HS-27A (cell line): ENCODE measurements around the gene EPS8.
A peak's percentile ranks its signal among the peaks of the same experiment; 100 is the strongest.

Source experiments
- DNase-seq: peaks from one replicate; pipeline ENCODE4 v3.0.0-alpha.2; 2012; ENCODE audit warnings: low read depth, missing footprints

The EPS8 gene

DNA sequence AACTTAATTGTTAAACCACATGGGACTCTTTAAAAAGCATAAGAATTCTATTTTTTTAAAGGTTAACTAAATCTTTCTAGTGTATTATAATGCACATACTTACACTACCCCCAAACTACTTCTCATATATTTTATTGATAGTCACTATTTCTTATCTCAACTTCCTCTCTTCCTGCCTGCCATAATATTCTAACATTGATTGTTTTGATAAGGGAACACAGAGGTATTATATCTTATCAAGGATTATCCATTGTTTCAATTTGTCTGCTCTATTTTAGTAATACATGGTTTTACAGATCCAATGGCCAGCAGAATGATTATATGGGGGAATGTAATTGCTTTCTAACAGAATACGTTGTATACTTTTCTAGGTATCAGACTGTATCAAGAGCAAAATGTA is 98.9 kb downstream of the EPS8 start:
- no peak for DNase-seq

DNA sequence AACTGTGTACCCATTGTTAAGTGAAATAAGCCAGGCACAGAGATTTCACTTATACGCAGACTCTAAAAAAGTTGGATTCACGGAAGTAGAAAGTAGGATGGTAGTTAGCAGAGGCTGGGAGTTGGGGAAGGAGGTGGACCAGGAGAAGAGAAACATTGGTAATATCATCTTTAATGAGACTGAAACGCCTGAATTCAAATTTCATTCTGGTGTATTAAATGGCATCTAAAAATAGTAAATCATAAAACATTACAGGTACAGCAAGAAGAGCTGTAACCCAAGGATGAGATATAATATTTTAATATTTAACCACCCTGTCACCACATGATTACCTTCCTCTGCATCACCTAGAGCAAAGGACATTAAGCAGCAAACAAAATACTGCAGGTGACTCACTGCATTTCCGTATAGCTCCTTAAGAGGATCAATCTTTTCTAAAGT is 99.4 kb downstream of the EPS8 start:
- DNase-seq: no peak

DNA sequence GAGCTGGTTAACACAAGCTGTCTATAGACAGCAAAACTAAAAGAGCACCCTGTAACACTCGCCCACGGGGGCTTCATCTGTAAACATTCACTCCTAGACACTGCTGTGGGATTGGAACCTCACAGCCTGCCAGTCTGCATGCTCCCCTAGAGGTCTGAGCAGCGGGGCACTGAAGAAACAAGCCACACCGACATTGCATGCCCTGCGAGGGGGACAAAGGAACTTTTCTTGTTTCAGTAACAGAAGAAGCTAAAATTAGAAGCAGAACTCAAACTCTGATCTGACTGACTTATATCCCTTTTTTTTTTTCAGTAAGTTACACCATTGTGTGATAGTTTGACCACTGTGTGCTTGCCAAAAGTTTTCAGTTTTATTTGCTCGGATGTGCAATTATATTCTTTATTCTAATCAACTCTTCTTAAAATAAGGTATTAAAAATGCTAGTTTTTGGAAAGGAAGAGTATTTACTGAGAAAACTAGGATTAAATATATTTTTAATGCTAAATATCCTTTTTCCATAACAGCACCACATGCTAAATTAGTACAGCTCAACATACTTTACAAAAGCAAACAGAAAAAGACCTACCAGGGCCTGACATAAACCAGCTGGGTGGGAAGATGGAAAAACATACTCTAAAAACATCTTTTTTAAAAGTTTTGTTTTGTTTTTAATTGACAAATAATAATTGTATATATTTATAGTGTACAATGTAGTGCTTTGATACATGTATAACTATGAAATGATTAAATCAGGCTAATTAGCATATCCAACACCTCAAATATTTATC is 100.2 kb downstream of the EPS8 start:
- no peak for DNase-seq

- no peak for DNase-seq
Measured at GRCh38 chr12:15688202-15688736, 100.9 kb downstream of the EPS8 start.

GRCh38 chr12:15687583-15687982 is 101.6 kb downstream of the EPS8 start:
- no peak for DNase-seq

GRCh38 chr12:15684896-15685658 is 104.1 kb downstream of the EPS8 start:
- DNase-seq: no peak

- peak; percentile 38 for DNase-seq
Measured at GRCh38 chr12:15682826-15683225, 106.4 kb downstream of the EPS8 start.

DNA sequence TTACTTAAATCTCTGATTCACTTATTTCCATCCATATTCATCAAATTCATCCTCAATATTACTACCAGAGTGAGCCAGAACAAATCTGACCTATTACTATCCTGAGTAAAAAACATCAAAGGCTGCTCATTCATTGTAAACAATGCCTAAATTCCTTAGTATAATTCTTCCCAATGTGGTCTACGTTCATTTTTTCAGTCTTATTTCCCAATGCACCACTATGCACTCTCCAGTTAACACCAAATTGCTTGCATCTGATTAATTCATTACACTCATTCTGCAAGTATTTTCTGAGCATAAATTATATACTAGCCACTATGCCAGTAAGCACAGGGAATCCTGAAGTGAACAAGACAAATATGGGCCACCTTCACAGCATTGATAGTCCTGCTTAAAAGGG is 110.0 kb downstream of the EPS8 start:
- no peak for DNase-seq

- DNase-seq: no peak
Measured at GRCh38 chr12:15677726-15678201, 111.4 kb downstream of the EPS8 start.

- no peak for DNase-seq
Measured at GRCh38 chr12:15677228-15677627, 112.0 kb downstream of the EPS8 start.

DNA sequence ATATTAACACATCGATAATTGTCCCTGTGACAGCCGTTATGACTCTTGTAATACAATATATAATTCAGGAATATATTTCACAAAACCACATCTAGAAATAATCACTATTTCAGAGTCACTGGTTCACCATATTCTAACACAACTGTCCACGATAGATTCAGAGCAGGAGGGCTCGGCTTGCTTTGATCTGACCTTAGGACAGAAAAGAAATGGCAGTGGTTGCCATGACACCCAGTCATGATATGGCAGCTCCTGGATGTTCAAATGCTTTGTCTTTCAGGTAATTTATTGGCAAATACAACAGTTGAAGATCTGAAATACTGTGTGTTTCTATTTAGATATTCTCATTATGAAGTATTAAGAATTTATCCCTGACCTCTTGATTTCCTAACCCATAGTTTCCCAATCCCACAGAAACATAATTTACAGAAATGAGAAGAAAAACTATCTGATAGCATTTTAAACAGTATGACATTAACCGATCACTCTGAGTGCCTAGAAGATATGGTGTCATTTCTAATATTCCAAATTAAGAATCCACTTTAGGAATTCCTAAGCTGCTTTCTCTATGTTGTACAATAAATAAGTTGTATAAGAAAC is 116.4 kb downstream of the EPS8 start:
- DNase-seq: no peak

DNA sequence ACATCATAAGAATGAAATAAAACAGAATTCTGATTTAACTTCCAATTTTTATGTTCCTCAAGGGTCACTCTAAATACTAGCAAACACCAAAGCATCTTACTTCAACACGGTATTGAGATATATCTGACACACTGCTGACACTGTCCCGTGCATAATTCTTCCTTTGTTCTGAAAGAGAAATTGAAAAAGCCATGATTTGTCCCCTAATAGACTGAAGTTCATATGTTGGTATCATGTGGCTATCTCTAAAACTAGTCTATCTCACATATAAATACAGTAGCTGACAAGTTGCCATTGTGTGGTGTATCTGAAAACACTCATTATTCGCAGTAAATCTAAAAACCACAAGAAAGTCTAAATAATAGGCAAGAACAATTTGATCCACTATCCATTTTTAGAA is 118.4 kb downstream of the EPS8 start:
- DNase-seq: no peak

DNA sequence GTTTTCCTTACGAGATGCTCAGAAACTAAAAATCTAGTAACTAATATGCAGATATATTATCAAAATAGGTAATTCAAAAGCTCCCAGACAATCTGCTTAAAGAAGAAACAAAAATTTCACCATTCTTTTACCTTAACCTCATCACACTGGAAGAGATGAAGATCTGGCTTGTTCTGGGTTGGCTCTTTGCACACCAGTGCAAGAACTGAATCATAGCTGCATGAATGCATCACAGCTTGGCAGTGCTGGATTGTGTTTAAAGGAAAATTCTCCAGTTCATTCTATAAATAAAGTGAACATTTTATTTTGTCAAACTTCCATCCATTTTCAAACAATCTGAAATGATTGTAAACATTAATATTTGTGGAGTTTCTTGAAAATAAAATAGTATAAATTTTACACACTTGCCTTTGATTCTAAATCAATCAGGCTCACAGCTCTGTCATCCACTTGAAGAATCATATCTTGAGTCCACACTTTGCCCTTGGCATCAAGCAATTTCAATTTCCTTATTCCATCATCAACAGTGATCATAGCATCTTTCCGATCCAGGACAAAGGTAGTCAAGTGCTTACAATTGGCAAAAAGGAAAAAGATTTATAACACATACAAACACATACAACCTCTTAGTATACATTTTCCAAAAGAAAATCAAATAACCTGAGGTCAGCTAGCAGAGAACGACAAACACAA is 119.8 kb downstream of the EPS8 start:
- DNase-seq: no peak

GRCh38 chr12:15664491-15664890 is 124.7 kb downstream of the EPS8 start:
- no peak for DNase-seq

DNA sequence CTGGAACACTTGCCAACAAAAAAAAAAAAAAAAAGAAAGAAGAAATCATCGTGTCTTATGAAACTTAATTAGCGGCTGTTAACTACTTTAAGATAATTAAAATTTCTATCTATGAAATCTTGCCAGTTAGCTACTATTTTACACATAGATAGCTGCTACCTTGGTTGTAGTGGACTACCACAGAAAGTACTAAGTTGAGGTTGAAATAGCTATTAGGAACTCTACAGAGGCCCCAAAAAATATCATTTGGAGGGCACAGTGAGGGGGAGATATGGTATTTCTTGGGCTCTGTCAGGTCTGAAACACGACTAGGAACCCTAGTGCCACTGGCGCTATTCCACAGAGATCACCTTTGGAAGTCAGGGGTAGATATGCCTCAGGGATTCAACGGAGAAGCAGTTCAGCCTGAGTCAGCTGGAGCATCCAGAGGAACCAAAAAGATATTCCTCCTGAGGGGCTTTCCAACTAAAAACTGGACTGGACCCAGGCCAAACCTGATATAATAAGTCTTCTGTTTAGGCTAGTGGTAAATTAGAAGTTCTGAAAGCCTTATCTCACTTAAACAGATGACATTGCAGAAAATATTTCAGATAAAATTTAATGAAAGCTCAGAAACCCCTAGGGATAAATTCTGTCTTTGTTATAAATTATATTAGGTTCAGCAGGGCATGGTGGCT is 126.1 kb downstream of the EPS8 start:
- DNase-seq: no peak

DNA sequence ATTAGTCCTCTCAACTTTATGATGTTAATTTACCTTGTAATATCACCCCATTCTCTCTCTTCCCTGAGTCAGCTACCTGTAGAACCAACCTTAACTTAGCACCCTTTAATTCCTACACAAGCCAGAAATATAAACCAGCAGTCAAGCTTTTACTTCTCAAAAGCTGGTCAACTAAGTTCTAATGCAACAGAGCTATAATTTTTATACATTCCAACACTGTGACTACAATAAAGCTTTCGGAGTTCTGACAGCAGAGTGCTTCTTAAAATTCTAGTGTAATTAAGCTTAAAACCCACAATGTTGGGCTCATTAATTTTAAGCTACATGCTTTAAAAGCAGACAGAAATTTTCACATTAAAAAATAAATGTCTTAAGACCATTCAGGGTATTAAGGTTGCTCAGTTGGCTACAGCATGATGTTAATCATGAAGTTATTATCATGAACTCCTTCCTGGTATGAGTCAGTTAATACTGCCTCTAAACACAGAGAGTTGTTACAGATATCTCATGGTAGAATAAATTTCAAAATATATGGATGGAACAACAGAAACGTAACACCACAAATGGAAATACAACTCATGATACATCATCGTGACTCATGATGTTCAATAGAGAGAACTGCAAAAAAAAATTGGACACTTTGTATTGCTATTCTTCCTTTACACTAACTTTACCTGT is 126.7 kb downstream of the EPS8 start:
- peak; percentile 81 for DNase-seq

DNA sequence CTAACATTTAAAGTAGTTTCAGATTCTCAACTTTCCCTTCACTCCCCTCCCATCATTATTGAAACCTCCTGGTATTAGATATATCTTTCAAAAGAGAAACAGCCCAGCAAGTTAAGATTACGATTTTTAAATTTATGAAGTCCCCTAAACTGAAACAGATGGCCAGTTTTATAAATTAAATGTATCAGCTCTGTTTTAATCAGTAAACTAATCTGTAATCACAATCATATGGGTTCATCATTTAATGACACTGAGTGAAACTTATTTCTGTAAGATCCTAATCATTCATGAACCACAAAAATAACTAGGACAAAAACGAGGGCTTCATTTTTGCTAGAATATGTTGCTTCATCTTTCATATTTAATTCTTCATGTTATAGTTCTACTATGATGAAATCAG is 137.8 kb downstream of the EPS8 start:
- no peak for DNase-seq

- DNase-seq: no peak
Measured at GRCh38 chr12:15650399-15651128, 138.6 kb downstream of the EPS8 start.

DNA sequence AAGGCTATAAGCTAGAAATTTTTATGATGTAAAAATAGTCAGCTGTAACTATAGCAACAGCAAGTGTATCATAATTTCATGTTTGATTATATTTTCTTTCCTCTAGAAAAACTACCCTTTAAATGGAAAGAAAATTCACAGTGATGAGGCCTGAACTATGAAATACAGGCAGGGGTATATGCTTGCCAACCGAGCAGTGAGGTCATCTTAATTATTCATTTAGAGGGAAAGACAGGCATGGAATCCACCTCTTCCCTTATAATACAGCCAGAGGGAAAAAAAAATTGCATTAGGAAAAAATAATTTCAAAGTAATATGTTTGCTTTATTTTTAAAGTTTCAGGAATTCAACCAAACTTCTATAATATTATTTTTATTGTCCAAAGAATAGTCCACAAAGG is 139.8 kb downstream of the EPS8 start:
- DNase-seq: no peak

DNA sequence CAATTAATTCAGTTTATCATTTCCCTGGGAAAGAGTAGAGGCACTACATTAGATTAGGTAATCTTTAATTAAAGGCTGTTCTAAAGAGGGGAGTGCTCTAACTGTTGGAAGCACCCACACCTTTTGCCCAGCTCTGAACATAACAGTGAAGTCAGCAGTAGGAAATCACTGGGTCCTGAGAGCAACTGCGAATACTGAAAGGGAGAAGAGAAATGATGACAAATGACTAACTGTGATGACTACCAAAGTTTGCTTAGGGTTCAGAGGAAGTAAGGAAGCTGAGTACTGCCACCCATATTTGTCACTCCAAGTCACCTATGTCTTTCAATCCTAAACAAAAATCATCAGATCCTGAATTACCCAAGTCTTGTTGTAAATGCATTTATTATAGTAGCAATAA is 140.6 kb downstream of the EPS8 start:
- no peak for DNase-seq
